ENCODE results near the gene GNB1L.

DNA sequence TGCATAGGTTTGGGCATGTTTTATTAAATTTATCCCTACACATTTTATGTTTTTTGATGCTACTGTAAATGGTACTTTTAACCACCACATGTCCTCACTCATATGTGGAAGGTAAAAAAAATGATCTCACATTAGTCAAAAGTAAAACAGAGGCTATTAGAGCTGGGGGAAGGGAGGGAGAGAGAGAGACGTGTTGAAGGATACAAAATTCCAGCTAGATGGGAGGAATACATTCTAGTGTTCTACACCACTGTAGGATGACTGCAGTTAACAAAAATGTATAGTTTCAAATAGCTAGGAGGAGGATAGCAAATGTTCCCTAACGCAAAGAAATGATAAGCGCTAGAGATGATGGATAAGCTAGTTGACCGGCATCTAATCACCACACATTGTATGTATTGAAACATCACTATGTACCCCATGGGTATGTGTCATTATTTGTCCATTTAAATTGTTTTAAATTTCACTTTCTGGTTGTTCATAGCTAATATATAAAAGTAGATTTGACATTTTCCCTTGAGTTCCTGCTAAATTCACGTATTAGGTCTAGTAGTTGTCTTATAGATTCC lies 9.9 kb upstream of the GNB1L start:
- no peak for TF ChIP-seq POLR2A (IDR thresholded peaks at IDR 0.05)
- TF ChIP-seq, protein P1, sequence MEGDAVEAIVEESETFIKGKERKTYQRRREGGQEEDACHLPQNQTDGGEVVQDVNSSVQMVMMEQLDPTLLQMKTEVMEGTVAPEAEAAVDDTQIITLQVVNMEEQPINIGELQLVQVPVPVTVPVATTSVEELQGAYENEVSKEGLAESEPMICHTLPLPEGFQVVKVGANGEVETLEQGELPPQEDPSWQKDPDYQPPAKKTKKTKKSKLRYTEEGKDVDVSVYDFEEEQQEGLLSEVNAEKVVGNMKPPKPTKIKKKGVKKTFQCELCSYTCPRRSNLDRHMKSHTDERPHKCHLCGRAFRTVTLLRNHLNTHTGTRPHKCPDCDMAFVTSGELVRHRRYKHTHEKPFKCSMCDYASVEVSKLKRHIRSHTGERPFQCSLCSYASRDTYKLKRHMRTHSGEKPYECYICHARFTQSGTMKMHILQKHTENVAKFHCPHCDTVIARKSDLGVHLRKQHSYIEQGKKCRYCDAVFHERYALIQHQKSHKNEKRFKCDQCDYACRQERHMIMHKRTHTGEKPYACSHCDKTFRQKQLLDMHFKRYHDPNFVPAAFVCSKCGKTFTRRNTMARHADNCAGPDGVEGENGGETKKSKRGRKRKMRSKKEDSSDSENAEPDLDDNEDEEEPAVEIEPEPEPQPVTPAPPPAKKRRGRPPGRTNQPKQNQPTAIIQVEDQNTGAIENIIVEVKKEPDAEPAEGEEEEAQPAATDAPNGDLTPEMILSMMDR (IDR thresholded peaks at IDR 0.05) = no peak
- TF ChIP-seq POLR2AphosphoS5 (IDR thresholded peaks at IDR 0.05) = no peak

All from prostate gland (tissue), 2 donors.